Stimulated activated CD4-positive, alpha-beta T cell treated with anti-CD3 and anti-CD28 coated beads, Interleukin-12 subunit alpha, Interleukin-12 subunit beta, amount 100 ng/mL, for 48 hours (primary cell): ENCODE results near the gene U2AF2.

Experiments used
- DNase-seq, 3 donors: peaks; one replicate each; pipeline ENCODE4 v3.0.0-alpha.2; 2020; ENCODE audit warnings: low read depth in 2 of 3, low spot score in 1 of 3

The U2AF2 gene

GRCh38 chr19:55674841-55675660 lies 20.2 kb downstream of the U2AF2 start, which contains the start of gene EPN1:
Gene EPN1, plus strand, starts transcription at chr19:55675226. Its CDS starts 3,402 bp downstream, at chr19:55678628.
- DNase-seq, result peak; percentile 93 to 97 (median 96)

- no peak for DNase-seq
Measured at GRCh38 chr19:55675661-55676354, 21.0 kb downstream of the U2AF2 start.

GRCh38 chr19:55676383-55676782 lies 21.5 kb downstream of the U2AF2 start:
- no peak for DNase-seq

GRCh38 chr19:55676889-55677505 lies 22.2 kb downstream of the U2AF2 start:
- DNase-seq, result no peak

GRCh38 chr19:55677572-55678028 lies 22.8 kb downstream of the U2AF2 start:
- DNase-seq, result no peak

GRCh38 chr19:55678121-55678671 lies 23.4 kb downstream of the U2AF2 start:
- DNase-seq, result no peak

- no peak for DNase-seq
Measured at GRCh38 chr19:55679343-55680257, 24.8 kb downstream of the U2AF2 start.

GRCh38 chr19:55680339-55681130 lies 25.7 kb downstream of the U2AF2 start:
- DNase-seq, result no peak

- DNase-seq, result no peak
Measured at GRCh38 chr19:55681131-55682092, 26.6 kb downstream of the U2AF2 start.

- no peak for DNase-seq
Measured at GRCh38 chr19:55683449-55684261, 28.8 kb downstream of the U2AF2 start.

- DNase-seq, result no peak
Measured at GRCh38 chr19:55684946-55685681, 30.3 kb downstream of the U2AF2 start.

GRCh38 chr19:55685776-55686175 lies 30.9 kb downstream of the U2AF2 start:
- DNase-seq, result no peak

- no peak for DNase-seq
Measured at GRCh38 chr19:55686311-55687050, 31.6 kb downstream of the U2AF2 start.

GRCh38 chr19:55687281-55688201 lies 32.7 kb downstream of the U2AF2 start:
- no peak for DNase-seq
